ENCODE measurements around the gene CNOT11.
A peak's percentile ranks its signal among the peaks of the same experiment; 100 is the strongest.
"Not testable (repeated sequence)": the region's sequence is repeated elsewhere in the genome, so short reads cannot be mapped to it uniquely, and the experiment has no call there.

CNOT11 gene

DNA sequence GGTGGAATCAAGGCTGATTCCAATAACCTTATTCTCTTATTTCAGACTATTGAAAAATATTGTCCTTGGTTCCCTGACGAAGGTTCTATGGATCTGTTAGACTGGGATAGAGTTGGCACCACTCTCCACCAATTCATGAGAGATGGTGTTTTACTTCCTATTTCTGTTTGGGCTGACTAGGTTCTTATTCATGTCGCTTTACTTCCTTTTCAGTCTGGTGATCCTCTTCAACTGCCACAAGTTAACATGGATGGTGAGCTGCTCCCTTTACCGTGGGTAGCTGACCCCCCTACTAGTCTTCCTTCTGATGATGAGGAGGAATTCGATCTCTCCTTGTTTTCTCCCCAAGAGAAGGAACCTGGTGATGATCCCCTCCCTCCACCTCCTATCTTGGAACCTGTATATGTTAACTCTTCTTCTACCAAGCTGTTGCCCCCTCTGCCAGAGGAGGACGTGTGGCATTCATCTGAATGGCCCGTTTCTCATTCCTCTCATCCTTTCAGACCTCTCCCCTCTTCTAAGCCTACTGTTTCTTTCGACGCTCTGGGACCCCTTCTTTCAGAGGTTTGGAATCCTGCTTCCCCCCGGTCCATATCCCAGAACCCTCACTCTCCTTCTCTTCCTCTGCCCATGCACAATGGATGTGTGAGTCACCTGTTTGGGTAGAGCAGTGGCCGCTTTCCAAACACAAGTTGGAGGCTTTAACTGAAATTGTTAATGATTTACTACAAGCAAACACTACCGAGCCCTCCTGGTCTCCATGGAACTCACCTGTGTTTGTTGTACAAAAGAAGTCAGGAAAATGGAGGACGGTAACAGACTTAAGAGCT is 13.5 kb upstream of the CNOT11 start:
- TF ChIP-seq, protein P1, sequence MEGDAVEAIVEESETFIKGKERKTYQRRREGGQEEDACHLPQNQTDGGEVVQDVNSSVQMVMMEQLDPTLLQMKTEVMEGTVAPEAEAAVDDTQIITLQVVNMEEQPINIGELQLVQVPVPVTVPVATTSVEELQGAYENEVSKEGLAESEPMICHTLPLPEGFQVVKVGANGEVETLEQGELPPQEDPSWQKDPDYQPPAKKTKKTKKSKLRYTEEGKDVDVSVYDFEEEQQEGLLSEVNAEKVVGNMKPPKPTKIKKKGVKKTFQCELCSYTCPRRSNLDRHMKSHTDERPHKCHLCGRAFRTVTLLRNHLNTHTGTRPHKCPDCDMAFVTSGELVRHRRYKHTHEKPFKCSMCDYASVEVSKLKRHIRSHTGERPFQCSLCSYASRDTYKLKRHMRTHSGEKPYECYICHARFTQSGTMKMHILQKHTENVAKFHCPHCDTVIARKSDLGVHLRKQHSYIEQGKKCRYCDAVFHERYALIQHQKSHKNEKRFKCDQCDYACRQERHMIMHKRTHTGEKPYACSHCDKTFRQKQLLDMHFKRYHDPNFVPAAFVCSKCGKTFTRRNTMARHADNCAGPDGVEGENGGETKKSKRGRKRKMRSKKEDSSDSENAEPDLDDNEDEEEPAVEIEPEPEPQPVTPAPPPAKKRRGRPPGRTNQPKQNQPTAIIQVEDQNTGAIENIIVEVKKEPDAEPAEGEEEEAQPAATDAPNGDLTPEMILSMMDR (IDR thresholded peaks at IDR 0.05; ENCODE audit: low read depth, low read length, missing control alignments): no peak
- H3K4me3 ChIP-seq (replicated peaks; ENCODE audit: low read depth, low read length): no peak overlapping the region
- no peak for DNase-seq (ENCODE audit: extremely low read depth, low read depth)

DNA sequence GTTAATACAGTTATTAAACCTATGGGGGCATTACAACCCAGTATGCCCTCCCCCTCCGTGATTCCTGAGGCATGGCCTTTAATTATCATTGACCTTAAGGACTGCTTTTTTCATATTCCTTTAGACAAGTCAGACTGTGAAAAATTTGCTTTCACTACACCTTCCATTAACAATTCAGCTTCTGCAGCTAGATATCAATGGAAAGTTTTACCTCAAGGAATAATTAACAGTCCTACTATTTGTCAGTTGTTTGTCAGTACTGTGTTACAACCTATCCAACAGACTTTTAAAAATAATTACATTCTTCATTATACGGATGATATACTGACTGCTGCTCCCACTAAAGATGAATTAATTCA is 12.9 kb upstream of the CNOT11 start:
- H3K4me3 ChIP-seq (replicated peaks; ENCODE audit: low read depth, low read length); DNase-seq (ENCODE audit: extremely low read depth, low read depth): not testable (repeated sequence)

DNA sequence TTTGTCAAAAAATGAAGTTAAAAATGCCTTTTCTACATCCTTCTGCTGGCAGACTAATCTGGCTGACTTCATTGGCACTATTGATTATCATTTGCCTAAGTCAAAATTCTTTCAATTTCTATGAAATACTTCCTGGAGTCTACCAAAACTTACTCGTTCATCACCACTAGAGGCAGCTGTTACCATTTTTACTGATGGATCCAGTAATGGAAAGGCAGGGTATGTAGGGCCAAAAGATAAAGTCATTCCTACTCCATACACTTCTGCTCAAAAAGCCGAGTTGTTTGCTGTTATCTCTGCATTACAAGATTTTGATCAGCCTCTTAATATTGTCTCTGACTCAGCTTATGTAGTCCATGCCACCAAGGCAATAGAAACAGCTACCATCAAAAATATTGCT is 12.0 kb upstream of the CNOT11 start:
- not testable (repeated sequence) for DNase-seq (ENCODE audit: extremely low read depth, low read depth); H3K4me3 ChIP-seq (replicated peaks; ENCODE audit: low read depth, low read length)
- TF ChIP-seq, protein P1 (IDR thresholded peaks at IDR 0.05; ENCODE audit: low read depth, low read length, missing control alignments): peak; percentile 36

DNA sequence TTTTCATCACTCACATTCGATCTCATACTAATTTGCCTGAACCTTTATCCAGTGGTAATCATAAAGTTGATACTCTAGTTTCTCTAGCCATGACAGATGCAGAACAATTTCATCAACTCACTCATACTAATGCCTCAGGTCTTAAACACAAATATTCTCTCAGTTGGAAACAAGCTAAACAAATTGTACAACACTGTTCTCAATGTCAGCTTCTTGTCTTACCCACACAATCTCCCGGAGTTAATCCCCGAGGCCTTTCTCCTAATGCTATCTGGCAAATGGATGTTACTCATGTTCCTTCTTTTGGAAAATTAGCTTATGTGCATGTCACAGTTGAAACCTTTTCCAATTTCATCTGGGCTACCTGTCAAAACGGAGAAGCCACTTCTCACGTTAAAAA is 11.5 kb upstream of the CNOT11 start:
- H3K4me3 ChIP-seq (replicated peaks; ENCODE audit: low read depth, low read length): no peak overlapping the region
- no peak for DNase-seq (ENCODE audit: extremely low read depth, low read depth)
- TF ChIP-seq, protein P1 (IDR thresholded peaks at IDR 0.05; ENCODE audit: low read depth, low read length, missing control alignments): no peak

DNA sequence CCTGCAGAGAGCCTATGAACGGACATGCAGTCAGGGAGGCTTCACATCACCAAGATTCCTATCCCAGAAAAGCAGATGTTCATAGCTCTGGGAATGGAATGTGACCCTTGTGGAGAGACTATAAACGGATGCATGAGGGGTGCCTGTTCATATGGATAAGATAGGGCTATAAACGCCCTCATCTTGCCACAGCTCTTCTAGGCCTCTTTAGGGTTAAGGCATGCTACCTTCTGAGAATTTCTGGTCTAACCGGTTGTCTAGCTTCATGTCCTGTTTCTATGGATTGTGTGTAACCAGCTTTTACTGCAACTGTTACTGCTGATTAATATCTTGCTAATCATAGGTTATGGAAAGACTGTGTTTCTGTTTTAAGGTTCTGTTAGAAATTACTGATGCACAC is 8.3 kb upstream of the CNOT11 start:
- not testable (repeated sequence) for DNase-seq (ENCODE audit: extremely low read depth, low read depth)

DNA sequence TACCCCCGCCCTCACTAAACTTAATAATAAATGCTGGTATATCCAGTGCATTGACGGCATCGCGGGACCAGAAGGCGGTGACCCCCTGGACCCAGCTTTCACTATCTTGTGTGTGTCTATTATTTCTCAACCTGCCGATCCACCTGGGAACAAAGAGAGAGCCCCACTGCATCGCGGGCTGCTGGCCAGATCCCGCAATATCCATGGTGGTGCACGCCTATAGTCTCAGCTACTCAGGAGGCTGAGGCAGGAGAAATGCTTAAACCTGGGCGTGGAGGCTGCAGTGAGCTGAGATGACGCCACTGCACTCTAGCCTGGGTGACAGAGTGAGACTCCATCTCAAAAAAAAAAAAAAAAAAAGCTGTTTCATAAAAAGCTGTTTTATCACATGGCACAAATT is 7.8 kb upstream of the CNOT11 start:
- DNase-seq (ENCODE audit: extremely low read depth, low read depth); H3K4me3 ChIP-seq (replicated peaks; ENCODE audit: low read depth, low read length): not testable (repeated sequence)

More for the DNA sequence above, 8.3 kb upstream of the CNOT11 start:
- H3K4me3 ChIP-seq (replicated peaks; ENCODE audit: low read depth, low read length): not testable (repeated sequence)

DNA sequence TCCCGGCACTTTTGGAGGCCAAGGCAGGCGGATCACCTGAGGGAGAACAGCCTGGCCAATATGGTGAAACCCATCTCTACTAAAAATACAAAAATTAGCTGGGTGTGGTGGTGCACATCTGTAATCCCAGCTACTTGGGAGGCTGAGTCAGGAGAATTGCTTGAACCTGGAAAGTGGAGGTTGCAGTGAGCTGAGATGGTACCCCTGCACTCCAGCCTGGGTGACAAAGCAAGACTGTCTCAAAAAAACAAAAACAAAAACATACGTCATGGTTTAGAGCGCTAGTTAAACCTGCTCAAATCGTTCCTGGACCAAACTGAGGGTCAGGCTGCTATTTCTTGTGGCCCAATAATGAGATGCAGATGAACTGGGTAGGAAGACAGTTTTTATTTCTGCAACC is 7.2 kb upstream of the CNOT11 start:
- not testable (repeated sequence) for H3K4me3 ChIP-seq (replicated peaks; ENCODE audit: low read depth, low read length); DNase-seq (ENCODE audit: extremely low read depth, low read depth)

DNA sequence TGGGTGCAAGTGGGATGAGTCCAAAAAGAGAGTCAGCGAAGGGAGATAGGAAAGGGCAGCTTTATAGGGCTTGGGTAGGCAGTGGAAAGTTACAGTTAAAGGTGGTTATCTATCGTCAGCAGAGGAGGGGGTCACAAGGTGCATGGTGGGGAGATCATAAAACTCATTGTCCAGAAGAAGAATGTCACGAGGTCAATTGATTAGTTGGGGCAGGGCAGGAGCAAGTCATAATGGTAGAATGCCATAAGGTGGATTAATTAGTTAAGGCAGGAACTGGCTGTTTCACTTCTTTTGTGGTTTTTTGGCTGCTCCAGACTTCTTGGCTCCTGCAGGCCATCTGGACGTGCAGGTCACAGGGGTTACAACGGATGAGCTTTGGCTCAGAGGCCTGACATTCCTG is 3.9 kb upstream of the CNOT11 start:
- DNase-seq (ENCODE audit: extremely low read depth, low read depth); H3K4me3 ChIP-seq (replicated peaks; ENCODE audit: low read depth, low read length): not testable (repeated sequence)

DNA sequence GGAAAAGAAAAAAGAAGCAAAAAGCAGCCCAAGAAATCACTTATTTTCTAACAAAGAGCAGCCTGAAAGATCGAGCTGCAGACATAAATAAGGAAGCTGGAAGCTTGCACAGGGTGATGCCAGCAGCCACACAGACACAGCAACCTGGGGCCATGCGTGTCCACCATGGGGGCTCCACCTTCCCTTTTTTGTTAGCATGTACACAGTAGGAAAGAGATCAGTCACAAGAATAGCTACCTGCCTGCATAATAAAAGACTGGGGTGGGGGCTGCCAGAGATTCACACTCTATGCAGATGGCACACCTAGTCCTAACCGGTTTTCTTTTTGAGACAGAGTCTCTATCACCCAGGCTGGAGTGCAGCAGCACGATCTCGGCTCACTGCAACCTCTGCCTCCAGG is 2.9 kb upstream of the CNOT11 start:
- no peak overlapping the region for H3K4me3 ChIP-seq (replicated peaks; ENCODE audit: low read depth, low read length)

DNA sequence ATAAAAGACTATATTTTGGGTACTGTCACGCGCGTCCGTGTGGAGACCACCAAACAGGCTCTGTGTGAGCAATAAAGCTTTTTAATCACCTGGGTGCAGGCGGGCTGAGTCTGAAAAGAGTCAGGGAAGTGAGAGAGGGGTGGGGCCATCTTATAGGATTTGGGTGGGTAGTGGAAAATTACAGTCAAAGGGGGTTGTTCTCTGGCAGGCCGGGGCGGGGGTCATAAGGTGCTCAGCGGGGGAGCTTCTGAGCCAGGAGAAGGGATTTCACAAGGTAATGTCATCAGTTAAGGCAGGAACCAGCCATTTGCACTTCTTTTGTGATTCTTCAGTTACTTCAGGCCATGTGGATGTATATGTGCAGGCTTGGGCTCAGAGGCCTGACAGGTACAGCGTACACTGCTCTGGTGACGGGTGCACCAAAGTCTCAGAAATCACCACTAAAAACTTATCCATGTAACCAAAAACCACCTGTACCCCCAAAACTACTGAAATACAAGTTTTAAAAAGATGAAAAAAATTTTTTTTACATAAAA is 1.4 kb upstream of the CNOT11 start:
- DNase-seq (ENCODE audit: extremely low read depth, low read depth); H3K4me3 ChIP-seq (replicated peaks; ENCODE audit: low read depth, low read length): not testable (repeated sequence)

More for the DNA sequence above, 2.9 kb upstream of the CNOT11 start:
- TF ChIP-seq, protein P1 (IDR thresholded peaks at IDR 0.05; ENCODE audit: low read depth, low read length, missing control alignments): no peak
- no peak for DNase-seq (ENCODE audit: extremely low read depth, low read depth)

Data from HFF-Myc (cell line).